PC-3 (cell line): Measurements from ENCODE around the gene AMBN.

Experiments used
- EZH2 ChIP-seq: fragments of 300-600 bp; sonication (generic); IDR thresholded peaks from one replicate; pipeline ENCODE4 v1.6.1; 2017; ENCODE audit warnings: antibody characterized with exemption, mild to moderate bottlenecking, low read length; ENCODE audit not compliant: unreplicated experiment
- EZH2phosphoT487 ChIP-seq: fragments of 300-600 bp; sonication (generic); IDR thresholded peaks from 2 replicates; pipeline ENCODE4 v1.6.1; 2018; ENCODE audit warnings: mild to moderate bottlenecking, antibody characterized with exemption, low read length, borderline replicate concordance
- TF ChIP-seq, protein P1 (sequence below): fragments of 300-600 bp; sonication (generic); conservative IDR thresholded peaks from 2 replicates; pipeline ENCODE4 v1.5.1; 2017; ENCODE audit warnings: antibody characterized with exemption, low read depth, mild to moderate bottlenecking, low read length

DNA sequence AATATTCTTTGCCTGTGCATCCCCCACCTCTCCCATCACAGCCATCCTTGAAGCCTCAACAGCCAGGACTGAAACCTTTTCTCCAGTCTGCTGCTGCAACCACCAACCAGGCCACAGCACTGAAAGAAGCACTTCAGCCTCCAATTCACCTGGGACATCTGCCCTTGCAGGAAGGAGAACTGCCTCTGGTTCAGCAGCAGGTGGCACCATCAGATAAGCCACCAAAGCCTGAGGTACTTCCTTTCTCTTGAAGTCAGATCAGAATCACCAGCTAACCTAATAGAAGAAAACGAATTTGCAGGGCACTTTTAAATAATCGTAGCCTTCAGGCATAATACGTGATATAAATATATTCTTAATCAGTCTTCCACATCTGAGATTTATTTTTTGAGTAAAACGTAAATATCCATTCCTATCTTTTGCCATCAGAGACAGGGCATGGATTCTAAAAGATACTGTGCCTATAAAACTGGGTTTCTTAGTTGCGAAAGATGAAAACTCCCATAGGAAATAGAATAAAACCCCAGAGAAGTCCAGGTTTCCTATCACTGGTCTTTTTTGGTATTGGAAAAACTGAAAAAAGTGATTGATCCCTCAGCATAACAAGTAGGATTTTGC is 9.5 kb downstream of the AMBN start:
- TF ChIP-seq, protein P1, sequence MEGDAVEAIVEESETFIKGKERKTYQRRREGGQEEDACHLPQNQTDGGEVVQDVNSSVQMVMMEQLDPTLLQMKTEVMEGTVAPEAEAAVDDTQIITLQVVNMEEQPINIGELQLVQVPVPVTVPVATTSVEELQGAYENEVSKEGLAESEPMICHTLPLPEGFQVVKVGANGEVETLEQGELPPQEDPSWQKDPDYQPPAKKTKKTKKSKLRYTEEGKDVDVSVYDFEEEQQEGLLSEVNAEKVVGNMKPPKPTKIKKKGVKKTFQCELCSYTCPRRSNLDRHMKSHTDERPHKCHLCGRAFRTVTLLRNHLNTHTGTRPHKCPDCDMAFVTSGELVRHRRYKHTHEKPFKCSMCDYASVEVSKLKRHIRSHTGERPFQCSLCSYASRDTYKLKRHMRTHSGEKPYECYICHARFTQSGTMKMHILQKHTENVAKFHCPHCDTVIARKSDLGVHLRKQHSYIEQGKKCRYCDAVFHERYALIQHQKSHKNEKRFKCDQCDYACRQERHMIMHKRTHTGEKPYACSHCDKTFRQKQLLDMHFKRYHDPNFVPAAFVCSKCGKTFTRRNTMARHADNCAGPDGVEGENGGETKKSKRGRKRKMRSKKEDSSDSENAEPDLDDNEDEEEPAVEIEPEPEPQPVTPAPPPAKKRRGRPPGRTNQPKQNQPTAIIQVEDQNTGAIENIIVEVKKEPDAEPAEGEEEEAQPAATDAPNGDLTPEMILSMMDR = peak; percentile 93
- TF ChIP-seq EZH2phosphoT487 = no peak
- TF ChIP-seq EZH2 = no peak
